NT2/D1 (cell line): ENCODE measurements around the gene MAP3K20.

Experiments
- SUZ12 ChIP-seq: IDR thresholded peaks from 2 replicates; pipeline ENCODE4 v1.6.1; 2011; ENCODE audit not compliant: insufficient read length, insufficient read depth; ENCODE audit errors: extremely low read depth
- YY1 ChIP-seq: IDR thresholded peaks from 2 replicates; pipeline ENCODE4 v1.6.1; 2011; ENCODE audit not compliant: insufficient read length, insufficient read depth
- ZNF274 ChIP-seq: IDR thresholded peaks from 2 replicates; pipeline ENCODE4 v1.6.1; 2011; ENCODE audit warnings: mild to moderate bottlenecking, low read depth, low read length

DNA sequence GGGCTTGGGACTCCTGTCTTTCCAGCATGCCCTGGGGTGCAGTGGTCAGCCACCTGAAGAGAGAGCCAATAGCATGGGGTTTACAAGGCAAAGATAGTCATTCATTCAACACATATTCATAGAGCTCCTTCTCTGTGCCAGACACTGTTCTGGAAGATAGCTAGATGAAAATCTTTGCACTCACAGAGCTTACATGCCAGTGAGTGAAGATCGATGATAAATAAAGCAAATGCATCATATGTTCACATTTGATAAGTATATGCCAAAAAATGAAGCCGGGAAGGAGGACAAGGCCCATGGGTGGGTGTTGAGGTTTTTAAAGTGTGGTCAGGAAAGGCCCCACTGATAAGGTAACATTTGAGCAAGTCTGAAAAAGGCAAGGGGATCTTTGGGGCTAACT is 148.2 kb downstream of the MAP3K20 start:
- no peak for TF ChIP-seq YY1
- TF ChIP-seq SUZ12: no peak
- TF ChIP-seq ZNF274: no peak
